Activated CD8-positive, alpha-beta memory T cell treated with anti-CD3 and anti-CD28 coated beads, Interleukin-2, amount 50 U/mL, for 24 hours (primary cell): ENCODE results near the gene SYP.
"Not testable (repeated sequence)": the region's sequence is repeated elsewhere in the genome, so short reads cannot be mapped to it uniquely, and the experiment has no call there.

Experiments
- DNase-seq: peaks from one replicate; pipeline ENCODE4 v3.0.0-alpha.2; 2020; ENCODE audit errors: extremely low read depth

SYP gene

DNA sequence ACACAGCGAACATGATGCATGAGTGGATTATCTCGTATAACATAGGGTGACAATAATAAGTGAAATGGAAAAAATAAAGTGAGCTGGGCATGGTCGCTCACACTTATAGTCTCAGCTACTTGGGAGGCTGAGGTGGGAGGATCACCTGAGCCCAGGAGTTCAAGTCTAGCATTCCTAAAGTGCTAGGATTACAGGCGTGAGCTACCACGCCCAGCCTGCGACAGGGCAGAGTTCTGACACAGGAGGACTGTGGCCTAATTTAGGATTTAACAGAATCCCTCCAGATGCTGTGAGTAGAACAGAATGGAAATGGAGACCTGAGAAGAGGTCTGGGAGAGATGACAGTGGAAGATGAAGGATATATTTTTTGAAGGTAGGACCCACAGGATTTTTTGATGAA lies 10.4 kb downstream of the SYP start:
- no peak for DNase-seq

DNA sequence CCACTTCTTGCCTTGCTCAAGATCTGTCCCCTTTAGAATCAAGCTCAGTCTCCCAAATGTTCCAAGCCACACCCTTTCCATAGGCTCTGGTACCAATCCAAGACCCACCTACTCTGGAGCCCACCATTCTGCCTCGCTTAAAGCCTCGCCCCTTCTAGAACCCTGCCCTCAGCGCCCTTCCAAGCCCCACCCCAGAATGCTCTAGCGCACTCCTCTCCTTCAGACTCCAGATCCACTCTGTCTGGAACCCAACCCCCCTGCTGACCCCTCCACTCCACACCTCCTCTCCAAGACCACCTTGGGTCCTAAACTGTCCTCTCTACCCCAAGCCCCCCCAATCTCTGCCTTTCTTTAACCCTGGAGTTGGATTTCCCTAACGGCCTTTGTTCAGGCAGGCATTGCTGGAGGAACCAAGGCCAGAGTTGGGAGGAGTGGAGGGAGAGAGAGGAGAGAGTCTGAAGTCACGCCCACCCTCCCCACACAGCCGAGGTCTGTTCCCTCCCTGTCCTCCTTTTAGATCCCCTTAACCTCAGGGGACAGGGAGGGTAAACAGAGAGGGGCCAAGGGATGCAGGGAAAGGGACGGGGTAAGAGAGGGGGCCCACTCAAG lies 11.4 kb downstream of the SYP start:
- DNase-seq: no peak

DNA sequence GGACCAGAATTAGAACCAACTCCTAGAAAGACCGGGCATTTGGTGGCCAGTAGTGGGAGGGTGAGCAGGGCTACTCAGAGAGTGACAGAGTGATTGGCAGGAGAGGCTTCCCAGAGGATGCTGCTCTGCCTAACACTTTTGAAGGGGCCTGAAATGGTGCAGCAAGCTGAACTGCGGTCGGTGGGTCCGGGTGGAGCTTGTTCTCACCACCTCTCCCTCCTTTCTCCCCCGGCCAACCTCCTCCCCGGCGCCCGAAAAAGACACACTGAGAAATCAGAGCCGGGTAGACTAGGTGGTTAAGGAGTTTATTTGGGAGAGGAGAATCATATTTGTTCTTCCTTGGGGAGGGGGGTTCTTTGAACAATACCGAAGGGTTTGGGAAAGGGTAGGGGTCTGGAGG lies 12.5 kb downstream of the SYP start:
- DNase-seq: no peak

DNA sequence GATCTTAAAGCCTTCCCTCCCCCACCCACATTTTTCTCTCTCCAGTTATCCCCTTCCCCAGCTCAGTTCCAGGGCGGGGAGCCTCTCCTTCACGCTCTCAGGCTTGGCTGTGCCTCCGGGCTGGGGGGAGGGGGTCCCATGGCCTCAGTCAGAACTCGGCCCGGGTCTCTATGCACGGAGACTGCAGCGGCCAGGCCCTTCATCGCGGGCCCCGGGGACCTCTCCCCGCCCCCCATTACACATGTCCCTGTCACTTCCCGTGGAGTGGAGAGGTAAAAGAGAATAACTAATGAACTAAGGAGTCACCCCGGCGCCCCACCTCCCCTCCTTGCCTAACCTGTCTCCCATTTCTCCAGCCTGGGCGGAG lies 13.0 kb downstream of the SYP start:
- no peak for DNase-seq

DNA sequence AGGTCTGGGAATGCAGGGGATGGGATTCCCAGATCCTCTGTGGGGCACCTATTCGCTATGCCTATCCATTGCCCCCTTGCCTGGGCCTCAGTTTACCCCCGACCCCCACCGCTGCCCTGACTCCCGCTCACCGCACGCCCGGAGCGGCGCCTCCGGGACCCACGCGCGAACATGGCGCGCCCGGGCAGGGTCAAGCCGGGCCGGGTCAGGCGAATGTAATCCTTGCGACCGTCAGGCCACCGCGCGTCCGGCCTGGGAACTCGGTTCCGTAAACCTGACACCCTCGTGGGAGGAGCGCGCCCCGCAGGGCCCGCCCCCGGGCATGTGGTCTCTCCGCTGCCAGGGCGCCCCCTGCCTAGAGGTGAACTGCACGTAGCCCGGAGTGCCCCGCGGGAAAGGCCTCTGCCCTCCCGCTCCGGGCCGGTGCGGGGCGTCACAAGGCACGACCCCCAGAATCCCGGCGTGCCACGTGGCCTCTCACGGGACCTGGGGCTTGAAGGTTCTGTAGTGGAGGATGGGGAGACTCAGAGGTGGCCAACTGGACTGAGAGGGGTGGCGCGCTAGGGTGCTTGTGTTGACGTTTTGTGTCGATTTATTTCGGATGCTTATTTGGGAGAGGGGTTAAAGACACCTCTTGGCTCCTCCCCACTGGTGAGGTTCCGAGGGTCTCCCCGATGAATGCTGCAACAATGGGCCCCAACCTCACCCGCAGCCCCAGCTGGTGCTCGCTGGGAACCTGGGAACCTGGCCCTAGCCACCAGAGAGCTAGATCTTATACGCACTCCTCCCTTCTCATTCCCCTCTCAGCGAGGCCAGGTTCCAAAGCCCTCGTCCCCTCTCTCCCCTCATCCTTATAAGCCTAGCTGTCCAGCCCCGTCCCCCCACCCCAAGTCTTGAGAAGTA lies 13.6 kb downstream of the SYP start, which contains the start of gene PRICKLE3:
PRICKLE3 (minus strand) TSS at position 249 of the 903 bp plus-strand sequence; CDS start at position 173, 76 bp downstream.
- DNase-seq: no peak

DNA sequence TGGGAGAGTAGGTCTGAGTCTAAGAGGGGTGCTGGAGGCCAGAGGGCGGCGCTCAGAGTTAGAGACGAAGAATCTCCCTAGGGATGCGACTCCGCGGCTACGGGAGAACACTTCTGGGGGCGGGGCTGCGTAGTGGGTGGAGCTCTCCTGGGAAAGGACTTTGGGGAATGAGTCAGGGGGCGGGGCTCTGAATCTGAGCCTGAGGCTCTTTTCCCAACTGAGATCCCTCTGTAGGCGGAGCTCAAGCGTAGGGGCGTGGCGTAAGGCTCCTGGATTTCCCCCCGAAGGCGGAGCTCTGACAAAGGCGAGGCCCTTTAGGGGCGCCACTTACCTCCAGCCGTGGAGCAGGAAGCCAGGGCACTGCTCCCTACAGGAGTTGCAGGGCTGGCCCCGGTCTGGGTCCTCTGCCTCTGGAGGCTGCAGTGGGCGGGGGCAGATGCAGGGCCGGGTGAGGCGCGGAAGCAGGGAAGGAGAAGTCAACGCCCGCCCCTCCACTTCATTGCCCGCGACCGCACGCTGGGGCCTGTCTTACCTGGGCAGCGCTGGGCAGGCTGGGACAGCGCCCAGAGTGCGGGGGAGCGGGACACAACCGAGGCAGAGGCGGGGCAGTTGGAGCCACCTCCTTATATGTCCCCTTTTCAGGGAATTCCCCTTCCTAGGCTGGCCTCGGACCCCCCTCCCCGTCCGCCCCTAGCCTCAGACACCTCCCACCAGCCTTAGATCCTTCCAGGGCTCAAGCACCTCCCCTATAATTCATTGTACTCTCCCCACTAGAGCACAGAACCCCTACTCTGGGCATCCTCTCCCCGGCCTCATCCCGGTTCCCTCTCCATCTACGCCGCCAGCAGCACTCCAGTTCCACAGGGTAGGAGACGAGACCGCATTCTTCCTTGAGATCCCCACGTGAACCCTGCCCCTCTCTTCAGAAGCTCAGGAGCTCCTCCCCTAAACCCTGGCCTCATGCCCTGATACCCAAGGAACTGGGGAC lies 15.4 kb downstream of the SYP start:
- no peak for DNase-seq

DNA sequence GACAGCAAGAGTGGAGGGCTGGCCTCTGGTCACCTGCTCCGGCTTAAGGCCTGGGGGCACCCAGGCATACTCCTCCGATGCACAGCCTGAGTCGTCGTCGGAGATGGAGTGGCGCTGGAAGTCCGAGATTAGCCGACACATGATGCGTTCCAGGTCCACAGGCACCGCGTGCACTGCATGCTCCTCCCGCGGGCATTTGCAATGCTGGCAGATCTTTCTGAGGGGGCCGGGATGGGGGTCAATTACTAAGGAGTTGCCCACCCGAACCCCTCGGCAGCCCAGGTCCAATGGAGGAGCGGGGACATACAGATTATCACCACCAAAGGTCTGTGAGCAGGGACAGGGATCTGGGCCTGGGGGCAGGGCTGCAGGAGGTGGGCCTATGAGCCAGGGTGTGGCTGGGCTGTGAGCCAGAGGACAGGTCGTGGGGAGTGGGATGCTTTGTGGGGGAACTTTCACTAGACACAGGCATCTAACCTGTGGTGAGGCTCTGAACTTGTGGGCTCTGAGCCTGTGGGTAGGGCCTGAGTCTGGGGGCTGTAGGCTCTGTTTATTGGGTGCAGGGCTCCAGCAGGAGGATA lies 16.2 kb downstream of the SYP start:
- no peak for DNase-seq

DNA sequence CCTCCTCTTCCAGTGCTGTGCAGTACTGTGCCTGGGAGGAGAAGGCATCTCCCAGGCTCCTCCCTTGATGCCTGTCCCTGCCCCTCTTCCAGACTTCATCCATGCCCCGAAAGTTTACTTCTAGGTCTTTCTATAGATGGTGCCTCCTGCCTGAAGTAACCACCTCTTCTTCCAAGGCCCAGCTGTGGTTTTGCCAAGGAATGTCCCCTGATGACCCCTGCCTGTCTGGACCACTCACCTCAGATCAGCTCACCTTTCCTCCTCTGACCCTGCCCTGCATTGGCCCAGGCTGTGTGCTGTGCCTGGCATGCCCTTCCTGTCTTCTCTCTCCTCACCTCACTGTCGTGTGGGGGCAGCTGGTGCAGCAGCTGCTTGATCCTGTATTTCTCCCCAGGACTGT lies 20.6 kb downstream of the SYP start:
- no peak for DNase-seq

DNA sequence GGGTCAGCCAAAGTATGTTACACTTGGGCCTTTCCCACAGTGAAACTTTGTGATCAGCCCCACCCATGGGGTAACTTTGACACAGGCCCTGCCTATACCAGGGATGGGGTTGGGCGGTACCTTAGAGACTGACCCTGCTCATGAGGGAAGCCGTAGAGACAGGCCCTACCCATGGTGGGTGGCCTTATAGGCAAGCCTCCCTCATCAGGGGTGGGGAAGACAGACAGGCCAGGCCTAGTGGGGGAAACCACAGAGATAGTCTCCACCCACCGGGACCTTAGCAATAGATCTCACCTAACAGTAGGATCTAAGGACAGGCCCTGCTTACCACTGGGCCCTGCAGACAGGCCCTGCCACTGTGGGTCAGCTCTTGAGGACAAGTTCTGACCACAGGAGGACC lies 21.5 kb downstream of the SYP start:
- no peak for DNase-seq

DNA sequence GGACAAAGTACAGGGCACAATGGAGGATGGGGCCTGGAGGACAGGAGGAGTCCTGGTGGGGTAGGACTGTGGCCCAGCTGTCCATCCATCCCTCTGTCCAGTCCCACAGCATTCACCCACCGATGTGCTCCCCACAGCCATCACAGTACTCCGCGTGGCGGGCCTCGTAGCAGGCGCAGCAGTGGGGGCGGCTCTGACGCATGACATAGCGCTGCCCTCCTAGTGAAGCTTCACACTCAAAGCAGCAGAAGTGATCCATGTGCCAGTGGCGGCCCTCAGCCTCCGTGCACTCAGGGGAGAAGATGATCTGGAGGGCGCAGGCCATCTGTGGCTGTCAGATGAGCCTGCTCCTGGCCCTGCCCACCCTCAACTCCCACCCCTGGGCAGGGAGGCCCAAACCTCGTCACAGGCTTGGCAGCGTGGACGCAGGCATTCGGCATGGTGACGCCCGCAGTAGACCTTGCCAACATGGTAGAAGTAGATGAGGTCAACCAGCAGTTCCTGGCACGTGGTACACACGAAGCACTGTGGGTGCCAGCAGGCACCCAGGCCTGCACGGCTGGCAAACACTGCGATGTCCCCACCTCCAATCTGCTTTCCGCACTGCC lies 22.0 kb downstream of the SYP start:
- DNase-seq: no peak

DNA sequence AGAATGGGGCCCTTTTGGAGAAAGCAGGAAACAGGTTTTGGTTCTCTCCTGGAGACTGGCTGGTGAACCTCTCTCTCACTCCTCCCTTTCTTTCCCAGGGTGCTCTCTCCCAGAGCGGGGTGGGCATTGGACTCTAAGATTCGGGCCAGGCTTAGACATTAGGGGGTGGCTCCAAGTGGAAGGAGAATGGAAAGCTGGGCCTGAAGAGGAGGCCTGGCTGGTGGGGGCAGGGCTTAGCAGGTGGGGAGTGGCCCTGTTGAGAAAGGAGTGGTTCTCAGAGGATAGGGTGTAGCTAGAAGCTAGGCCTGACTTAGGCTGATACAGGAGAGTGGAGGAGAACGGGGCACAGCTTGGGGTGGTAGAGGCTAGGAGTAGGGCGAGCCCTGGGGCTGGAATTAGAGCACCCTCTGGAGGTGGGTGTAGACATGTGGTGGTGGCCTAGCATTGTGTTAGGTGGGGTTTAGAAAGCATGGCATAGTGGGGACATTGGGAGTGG lies 22.6 kb downstream of the SYP start:
- DNase-seq: no peak

DNA sequence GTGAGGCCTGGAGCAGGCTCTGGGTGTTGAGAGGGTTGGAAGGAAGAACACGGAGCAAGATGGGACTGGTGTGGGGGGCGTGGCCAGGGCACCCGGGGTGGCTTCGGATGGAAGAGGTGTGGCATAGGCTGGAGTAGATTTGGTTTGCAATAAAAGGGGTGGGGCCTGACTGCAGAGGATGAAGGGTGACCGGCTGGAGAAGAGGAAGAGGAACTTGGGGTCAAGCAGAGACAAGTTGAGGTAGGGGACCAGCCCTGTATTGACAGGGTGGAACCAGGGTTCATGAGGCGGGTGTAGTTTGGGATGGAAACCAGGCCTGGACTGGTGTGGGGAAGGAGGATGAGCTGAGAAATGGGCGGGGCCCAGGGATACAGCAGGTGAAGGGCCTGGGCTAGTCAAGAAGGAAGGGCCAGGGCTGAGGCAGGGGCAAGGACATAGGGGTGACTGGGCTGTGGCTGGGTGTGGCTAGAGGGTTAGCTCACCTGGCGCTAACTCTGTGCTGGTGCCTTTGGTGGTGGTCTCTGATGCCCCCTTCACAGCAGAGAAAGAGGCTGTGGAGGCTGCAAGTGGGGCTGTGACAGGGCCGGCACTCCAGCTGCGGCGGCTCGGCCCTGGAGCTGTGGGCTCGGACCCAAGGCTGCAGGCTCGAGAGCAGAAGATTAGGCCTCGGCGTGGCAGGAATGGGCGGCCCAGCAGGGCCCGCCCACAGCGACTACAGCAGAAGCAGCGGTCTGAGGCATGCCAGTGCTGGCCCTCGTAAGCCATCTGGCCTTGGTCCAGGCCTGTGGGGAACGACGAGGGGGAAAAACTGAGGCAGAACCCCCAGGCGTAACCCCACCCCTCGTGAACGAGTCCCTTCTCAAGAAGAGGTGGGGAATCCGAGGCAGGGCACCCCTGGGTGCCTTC lies 23.3 kb downstream of the SYP start:
- DNase-seq: no peak

DNA sequence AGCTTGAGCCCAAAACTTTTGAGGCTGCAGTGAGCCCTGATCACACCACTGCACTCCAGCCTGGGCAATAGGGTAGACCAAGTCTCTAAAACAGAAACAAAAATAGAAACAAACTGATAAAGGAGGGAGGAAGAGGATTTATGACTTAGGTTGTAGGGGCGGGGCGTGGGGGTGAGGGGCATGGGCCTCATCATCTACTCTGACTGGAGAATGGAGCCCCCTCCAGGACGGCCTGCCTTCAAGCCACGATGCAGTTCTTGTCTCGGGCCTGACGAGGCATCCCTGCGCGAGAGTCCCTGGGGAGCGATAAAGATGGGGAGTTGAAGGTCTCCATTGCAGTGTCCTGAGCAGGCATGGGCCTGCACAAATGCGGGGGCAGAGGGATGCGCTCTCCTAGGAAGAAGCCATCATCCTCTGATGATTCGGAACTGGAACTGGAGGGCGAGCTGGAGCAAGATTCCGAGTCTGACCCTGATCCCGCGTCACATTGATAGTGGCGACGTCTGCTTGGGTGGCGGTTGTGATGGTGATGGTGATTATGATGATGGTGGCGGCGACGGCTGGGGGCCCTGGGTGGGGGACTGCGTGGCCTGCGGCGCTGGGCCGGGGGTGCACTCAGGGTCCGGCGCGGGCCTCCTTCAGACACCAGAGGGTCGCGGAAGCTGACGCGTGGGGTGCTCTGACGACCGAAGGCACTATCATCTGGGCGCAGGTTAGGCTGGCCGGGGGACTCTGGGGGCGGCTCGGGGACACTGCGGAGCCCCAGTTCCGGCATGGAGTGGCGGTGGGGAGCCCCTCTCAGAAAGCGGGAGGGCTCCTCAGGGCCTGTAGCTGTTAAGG lies 24.3 kb downstream of the SYP start:
- no peak for DNase-seq

DNA sequence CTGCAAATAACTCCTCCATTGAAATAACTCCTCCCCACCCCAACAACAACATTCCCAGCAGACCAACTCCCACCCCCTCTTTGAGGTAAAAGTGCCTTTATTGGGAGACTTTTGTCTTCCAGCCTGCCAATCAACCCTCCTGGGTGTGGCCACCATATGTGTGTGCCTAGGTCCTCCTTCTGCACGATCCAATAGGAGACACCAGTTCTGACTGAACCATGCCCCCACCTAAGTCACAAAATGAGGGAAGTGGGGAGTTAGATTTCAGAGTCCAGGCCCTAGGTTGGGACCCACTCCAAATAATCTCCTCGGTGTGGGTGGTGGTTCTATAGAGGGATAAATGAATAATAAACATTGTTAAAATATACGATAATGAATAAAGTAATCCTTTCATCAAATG lies 25.3 kb downstream of the SYP start:
- no peak for DNase-seq

DNA sequence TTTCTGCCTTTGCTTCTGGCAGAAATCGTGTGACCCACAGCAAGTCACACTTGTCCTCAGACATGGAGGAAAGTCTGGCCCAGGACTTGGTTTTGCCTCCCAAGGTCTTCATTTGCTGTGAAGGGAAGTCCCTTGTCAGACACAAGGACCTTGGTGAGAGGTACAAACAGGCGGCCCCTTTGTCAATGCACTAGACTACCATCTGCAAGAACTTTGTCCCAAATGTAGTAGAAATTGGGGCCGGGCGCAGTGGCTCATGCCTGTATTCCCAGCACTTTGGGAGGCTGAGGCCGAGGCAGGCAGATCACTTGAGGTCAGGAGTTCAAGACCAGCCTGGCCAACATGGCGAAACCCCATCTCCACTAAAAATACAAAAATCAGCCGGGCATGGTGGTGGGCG lies 26.4 kb downstream of the SYP start:
- not testable (repeated sequence) for DNase-seq

DNA sequence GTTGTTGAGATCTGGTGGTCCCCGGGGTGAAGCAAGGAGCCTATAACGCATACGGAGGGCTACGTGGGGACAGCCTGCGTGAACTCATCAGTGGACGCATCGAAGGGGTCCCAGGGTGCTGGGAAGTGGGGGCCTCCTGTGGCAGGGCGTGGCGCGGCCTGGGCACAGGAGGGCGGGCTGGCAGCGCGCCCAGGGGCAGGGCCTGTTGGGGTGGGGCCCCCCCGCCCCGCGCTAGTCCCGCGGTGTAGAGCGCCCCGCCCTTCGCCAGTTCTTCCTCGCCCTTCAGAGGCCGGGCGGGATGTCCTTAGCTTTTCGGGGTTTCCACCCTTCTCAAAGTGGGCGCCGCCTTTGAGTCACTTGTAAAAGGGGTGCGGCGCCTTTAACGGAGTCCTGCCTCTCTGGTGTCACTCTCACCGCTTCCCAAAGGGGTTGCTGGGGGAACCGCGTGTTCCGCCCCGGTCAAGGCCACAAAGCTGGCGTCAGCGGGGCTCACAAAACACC lies 27.7 kb downstream of the SYP start:
- DNase-seq: peak; percentile 50

DNA sequence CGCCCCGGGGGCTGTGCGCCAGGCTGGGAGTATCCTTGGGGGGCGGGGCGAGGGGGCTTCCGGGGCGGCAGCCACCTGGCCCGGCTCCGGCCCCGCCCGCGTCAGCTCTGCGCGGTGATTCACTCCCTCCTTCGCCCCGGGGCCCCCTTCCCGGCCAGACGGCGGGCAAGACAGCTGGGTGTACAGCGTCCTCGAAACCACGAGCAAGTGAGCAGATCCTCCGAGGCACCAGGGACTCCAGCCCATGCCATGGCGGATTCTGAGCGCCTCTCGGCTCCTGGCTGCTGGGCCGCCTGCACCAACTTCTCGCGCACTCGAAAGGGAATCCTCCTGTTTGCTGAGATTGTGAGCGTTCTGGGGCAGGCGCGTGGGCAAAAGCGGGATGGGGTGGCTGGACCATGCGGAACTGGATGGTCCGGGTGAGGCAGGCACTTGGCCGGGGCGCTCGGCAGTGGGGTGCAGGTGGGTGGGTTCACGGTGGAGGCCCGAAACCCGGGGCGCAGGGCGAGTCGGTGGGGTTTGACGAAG lies 28.2 kb downstream of the SYP start, which contains the start of gene PLP2:
PLP2 (plus strand) TSS at position 147 of the 528 bp plus-strand sequence; CDS start at position 250, 103 bp downstream.
- DNase-seq: no peak

DNA sequence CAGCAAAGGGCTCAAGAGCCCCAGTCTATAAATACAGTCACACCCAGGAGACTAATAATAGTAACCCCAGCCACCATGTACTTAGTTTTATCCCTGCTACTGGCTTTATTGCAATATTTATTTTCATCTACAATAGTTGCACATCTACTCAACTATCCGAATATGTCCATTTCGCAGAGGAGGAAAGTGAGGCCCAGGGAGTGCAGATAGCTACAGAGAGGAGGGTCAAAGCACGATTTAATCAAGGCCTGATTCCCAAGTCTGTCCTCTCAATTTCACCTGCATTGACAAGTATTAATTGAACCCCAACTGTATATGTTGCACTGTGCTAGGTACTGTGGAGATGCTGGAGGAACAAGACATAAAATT lies 32.3 kb downstream of the SYP start:
- DNase-seq: no peak
